B cell (primary cell): ENCODE data around the gene APOO. TPM values are rescaled to one million over a fixed set of nuclear protein-coding genes. Genes with fewer than 3 reads are reported as not detected.

Source experiments
- ATAC-seq: fragments of 200-7000 bp; cut with Tn5 transposase; one replicate; pipeline ENCODE4 v1.10.0; 2021; ENCODE audit warnings: low read depth, mild to moderate bottlenecking, moderate number of reproducible peaks, moderate library complexity
- CTCF ChIA-PET: fragments of 350-600 bp; sonication (Branson Sonifier 250); formaldehyde crosslinking; loops from one replicate; lab custom pipeline; 2021; ENCODE audit warnings: antibody characterized with exemption, inconsistent platforms; lab: Charles Lee
- POLR2A ChIA-PET: fragments of 350-600 bp; sonication (Branson Sonifier 250); formaldehyde crosslinking; loops from one replicate; lab custom pipeline; 2021; ENCODE audit warnings: antibody characterized with exemption; lab: Charles Lee
- DNase-seq: peaks from one replicate; pipeline ENCODE4 v3.0.0; 2013
- H2AFZ ChIP-seq: 2 replicates; pipeline ENCODE4 v1.6.1; 2012; ENCODE audit warnings: mild to moderate bottlenecking, low read depth, low read length; ENCODE audit not compliant: insufficient read depth, poor library complexity, severe bottlenecking
- H3K27ac ChIP-seq, 2 donors: 1 replicate in 1 of 2; 2 replicates in 1 of 2; pipeline ENCODE4 v1.5.1; 2012 to 2013; ENCODE audit warnings: low read length in 2 of 2, mild to moderate bottlenecking in 2 of 2, moderate library complexity in 1 of 2
- H3K27me3 ChIP-seq, 4 experiments: fragments of 200-600 bp in 1 of 4; sonication (generic) in 1 of 4; replicated peaks in 1 of 4; 1 replicate in 2 of 4; 2 replicates in 2 of 4; pipeline versions ENCODE4 v1.6.1 to v1.7.0; 2013 to 2016; ENCODE audit warnings: low read length in 3 of 4, mild to moderate bottlenecking in 2 of 4, mixed read lengths in 1 of 4, moderate library complexity in 1 of 4; ENCODE audit not compliant: insufficient read depth in 4 of 4, control insufficient read depth in 3 of 4; ENCODE audit errors: control extremely low read depth in 1 of 4
- H3K36me3 ChIP-seq, 2 experiments: replicated peaks in 1 of 2; 1 replicate in 1 of 2; 2 replicates in 1 of 2; pipeline versions ENCODE4 v1.6.1 to v1.7.1; 2013; ENCODE audit warnings: low read length in 1 of 2; ENCODE audit not compliant: insufficient read depth in 2 of 2, control insufficient read depth in 1 of 2; ENCODE audit errors: control extremely low read depth in 1 of 2, extremely low read depth in 1 of 2
- H3K4me1 ChIP-seq, 2 donors: fragments of 200-600 bp in 1 of 2; sonication (generic) in 1 of 2; 1 replicate in 1 of 2; 2 replicates in 1 of 2; pipeline versions ENCODE4 v1.5.1 to v1.6.1; 2013 to 2017; ENCODE audit warnings: low read length in 2 of 2; ENCODE audit not compliant: control insufficient read depth in 2 of 2, insufficient read depth in 2 of 2
- H3K4me2 ChIP-seq: replicated peaks from 2 replicates; pipeline ENCODE3; 2012; ENCODE audit warnings: mild to moderate bottlenecking, low read depth, low read length; ENCODE audit not compliant: poor library complexity, severe bottlenecking
- H3K4me3 ChIP-seq, 5 experiments: fragments of 200-600 bp in 1 of 5; sonication (generic) in 1 of 5; 1 replicate in 3 of 5; 2 replicates in 2 of 5; pipeline versions ENCODE4 v1.5.1 to v1.7.0; 2011 to 2016; ENCODE audit warnings: low read length in 4 of 5, mild to moderate bottlenecking in 4 of 5, low read depth in 2 of 5, control low read depth in 1 of 5, moderate library complexity in 1 of 5; ENCODE audit not compliant: insufficient read depth in 1 of 5; ENCODE audit errors: control extremely low read depth in 1 of 5, extremely low read depth in 1 of 5
- H3K79me2 ChIP-seq: fragments of 200-600 bp; sonication (generic); one replicate; pipeline ENCODE4 v1.6.0; 2016; ENCODE audit warnings: low read length; ENCODE audit not compliant: control insufficient read depth, insufficient read depth
- H3K9ac ChIP-seq: fragments of 200-600 bp; sonication (generic); 2 replicates; pipeline ENCODE4 v1.6.1; 2017; ENCODE audit warnings: mild to moderate bottlenecking, low read length, moderate library complexity
- H3K9me3 ChIP-seq, 3 donors: one replicate each; pipeline versions ENCODE4 v1.6.1 to v1.7.1; 2013; ENCODE audit warnings: low read length in 2 of 3; ENCODE audit not compliant: control insufficient read depth in 2 of 3, insufficient read depth in 1 of 3; ENCODE audit errors: control extremely low read depth in 1 of 3
- H4K20me1 ChIP-seq: 2 replicates; pipeline ENCODE4 v1.6.0; 2012; ENCODE audit warnings: mild to moderate bottlenecking, low read length; ENCODE audit not compliant: insufficient read depth, control insufficient read depth, poor library complexity, severe bottlenecking
- H3K27ac Mint-ChIP-seq: one replicate; pipeline ENCODE4 v1.8.0; 2021; ENCODE audit warnings: mixed read lengths
- H3K27me3 Mint-ChIP-seq: one replicate; pipeline ENCODE4 v1.8.0; 2021; ENCODE audit warnings: mixed read lengths
- H3K4me1 Mint-ChIP-seq: one replicate; pipeline ENCODE4 v1.8.0; 2021; ENCODE audit warnings: mixed read lengths
- H3K4me3 Mint-ChIP-seq: one replicate; pipeline ENCODE4 v1.8.0; 2021; ENCODE audit warnings: mixed read lengths
- H3K9me3 Mint-ChIP-seq: one replicate; pipeline ENCODE4 v1.8.0; 2022; ENCODE audit warnings: mixed read lengths; ENCODE audit not compliant: insufficient read depth
- CTCF ChIP-seq: fragments of 200-600 bp; IDR thresholded peaks from one replicate; pipeline ENCODE4 v1.8.0; 2022; ENCODE audit warnings: antibody characterized with exemption, mild to moderate bottlenecking
- EZH2 ChIP-seq: IDR thresholded peaks from 2 replicates; pipeline ENCODE4 v1.6.1; 2012; ENCODE audit warnings: borderline replicate concordance, low read depth, mild to moderate bottlenecking, moderate library complexity, low read length; ENCODE audit not compliant: insufficient read depth, poor library complexity, severe bottlenecking
- WGBS: methylation state at CpG from one replicate; pipeline ENCODE4 v1.1.5; 2013; ENCODE audit warnings: missing lambda C conversion rate; ENCODE audit not compliant: insufficient coverage; 5-methylcytosine and 5-hydroxymethylcytosine counted together
- intact Hi-C: fragments of 100-400 bp; cut with micrococcal nuclease; formaldehyde crosslinking; loops from one replicate; pipeline ENCODE4 v1.10.0; 2022
- polyA plus RNA-seq: library from polyadenylated mRNA; depleted of rRNA; stranded (reverse); fragments of >200 nt; gene quantifications from 2 replicates; pipeline ENCODE4 v1.2.3, GENCODE V29; 2012
- total RNA-seq, 2 donors: library from RNA; stranded (reverse); fragments of 120-200 nt in 1 of 2; gene quantifications; 1 replicate in 1 of 2; 2 replicates in 1 of 2; pipeline versions ENCODE4 v1.2.3 to v1.2.4, GENCODE V29; 2013 to 2022

Gene APOO
- total and polyA plus RNA-seq, 2 donors (not counting 1 experiment from before 2014, with no cell fraction given) = 4.7 to 7.2 TPM

GRCh38 chrX:23825675-23826074 lies 82.1 kb downstream of the APOO start:
- POLR2A ChIA-PET = no interaction called here
- Histone ChIP-seq H3K9ac (no peak overlapping the region), H3K4me1 (no peaks in the 10 kb centered on the region), H3K4me2 (no peak overlapping the region), H3K9me3 (no peaks in the 10 kb centered on the region), H4K20me1 (no peaks in the 10 kb centered on the region), H2AFZ (no peak overlapping the region), H3K27me3 (no peaks in the 10 kb centered on the region), H3K27ac (no peak overlapping the region), H3K36me3 (no peaks in the 10 kb centered on the region), H3K4me3 (no peak overlapping the region), H3K79me2 (no peaks in the 10 kb centered on the region)
- TF ChIP-seq EZH2 (no peak), CTCF (no peak)
- ATAC-seq = no peak
- DNase-seq = no peak
- Mint-ChIP-seq H3K4me3 (no peak overlapping the region), H3K9me3 (no peaks in the 10 kb centered on the region), H3K27me3 (no peaks in the 10 kb centered on the region), H3K4me1 (no peaks in the 10 kb centered on the region), H3K27ac (no peak overlapping the region)
- CTCF ChIA-PET = no interaction called here
- intact Hi-C loops = no loop called here

- ATAC-seq (no peak), DNase-seq (no peak)
- intact Hi-C loops = no loop called here
- Histone ChIP-seq H3K4me2 (no peak overlapping the region), H3K27ac (no peak overlapping the region), H2AFZ (no peak overlapping the region), H3K79me2 (no peaks in the 10 kb centered on the region), H3K4me3 (no peak overlapping the region), H3K9ac (no peak overlapping the region), H3K27me3 (no peaks in the 10 kb centered on the region), H3K4me1 (peaks cover 0 to under 1% of the 10 kb centered on the region in 2 donors), H4K20me1 (no peaks in the 10 kb centered on the region), H3K36me3 (no peaks in the 10 kb centered on the region), H3K9me3 (no peaks in the 10 kb centered on the region)
- no peaks in the 10 kb centered on the region for H3K27me3 Mint-ChIP-seq
- H3K4me1 Mint-ChIP-seq = no peaks in the 10 kb centered on the region
- no peak overlapping the region for H3K27ac Mint-ChIP-seq
- ChIA-PET POLR2A (no interaction called here), CTCF (no interaction called here)
- WGBS = 96% methylated on average over 4 of the region's 6 CpGs
- TF ChIP-seq EZH2 (no peak), CTCF (no peak)
- H3K9me3 Mint-ChIP-seq = no peaks in the 10 kb centered on the region
- no peak overlapping the region for H3K4me3 Mint-ChIP-seq
Measured at GRCh38 chrX:23822841-23823240, 84.9 kb downstream of the APOO start.
